NCI-H774 (cell line): Measurements from ENCODE around the gene RPS5.
"Not testable (repeated sequence)": the region's sequence is repeated elsewhere in the genome, so short reads cannot be mapped to it uniquely, and the experiment has no call there.

Experiments
- DNase-seq: peaks from one replicate; lab custom pipeline; 2025; lab: John Stamatoyannopoulos, UW

The RPS5 gene

GRCh38 chr19:58356766-58357480 is 30.1 kb upstream of the RPS5 start:
- DNase-seq = no peak

GRCh38 chr19:58357481-58358145 is 29.5 kb upstream of the RPS5 start:
- DNase-seq = no peak

GRCh38 chr19:58361900-58362271 is 25.2 kb upstream of the RPS5 start:
- DNase-seq = peak; percentile 53

- DNase-seq = peak; percentile 95
Observed at GRCh38 chr19:58362272-58362994, 24.6 kb upstream of the RPS5 start, which contains the start of gene ZNF497. ZNF497 (minus strand) TSS chr19:58362751; CDS start chr19:58357635, 5,116 bp downstream.

- DNase-seq = no peak
Observed at GRCh38 chr19:58364146-58364545, 22.9 kb upstream of the RPS5 start.

GRCh38 chr19:58366585-58367430 is 20.3 kb upstream of the RPS5 start:
- no peak for DNase-seq

- DNase-seq = no peak
Observed at GRCh38 chr19:58367698-58368454, 19.2 kb upstream of the RPS5 start.

- DNase-seq = no peak
Observed at GRCh38 chr19:58368561-58369360, 18.3 kb upstream of the RPS5 start.

GRCh38 chr19:58372311-58373133 is 14.5 kb upstream of the RPS5 start:
- DNase-seq = no peak

GRCh38 chr19:58374200-58374599 is 12.9 kb upstream of the RPS5 start:
- no peak for DNase-seq

- DNase-seq = not testable (repeated sequence)
Observed at GRCh38 chr19:58376724-58377123, 10.3 kb upstream of the RPS5 start.

GRCh38 chr19:58379246-58379645 is 7.8 kb upstream of the RPS5 start:
- DNase-seq = no peak

- DNase-seq = no peak
Observed at GRCh38 chr19:58380037-58380661, 6.9 kb upstream of the RPS5 start.

GRCh38 chr19:58380662-58381459 is 6.2 kb upstream of the RPS5 start, which contains the start of gene ZNF837:
ZNF837 (minus strand) TSS chr19:58381030; CDS start chr19:58369332, 11,698 bp downstream.
- DNase-seq = peak; percentile 99

- DNase-seq = no peak
Observed at GRCh38 chr19:58381460-58382212, 5.4 kb upstream of the RPS5 start.

GRCh38 chr19:58382997-58383603 is 4.0 kb upstream of the RPS5 start:
- DNase-seq = no peak
